ENCODE data around the gene PTGES3.
"Not testable (repeated sequence)": the region's sequence is repeated elsewhere in the genome, so short reads cannot be mapped to it uniquely, and the experiment has no call there.

PTGES3 gene

GRCh38 chr12:56688129-56688845, at the start of gene PTGES3:
PTGES3 (minus strand) TSS chr12:56688284; CDS start chr12:56687999, 285 bp downstream.
- peak; percentile 99 for DNase-seq

- DNase-seq, result no peak
Observed at GRCh38 chr12:56728139-56728861, 40.2 kb upstream of the PTGES3 start.

- DNase-seq, result not testable (repeated sequence)
Observed at GRCh38 chr12:56726196-56726675, 38.2 kb upstream of the PTGES3 start.

- DNase-seq, result no peak
Observed at GRCh38 chr12:56725723-56726102, 37.6 kb upstream of the PTGES3 start.

GRCh38 chr12:56724972-56725722, 37.1 kb upstream of the PTGES3 start, which contains the start of gene NACA:
NACA (minus strand) TSS chr12:56725299; CDS start chr12:56724521, 778 bp downstream.
- peak; percentile 98 for DNase-seq

GRCh38 chr12:56724701-56724971, 36.6 kb upstream of the PTGES3 start:
- DNase-seq, result no peak

GRCh38 chr12:56723889-56724700, 36.0 kb upstream of the PTGES3 start:
- no peak for DNase-seq

- DNase-seq, result no peak
Observed at GRCh38 chr12:56723352-56723751, 35.3 kb upstream of the PTGES3 start.

GRCh38 chr12:56722832-56723231, 34.7 kb upstream of the PTGES3 start:
- no peak for DNase-seq

- no peak for DNase-seq
Observed at GRCh38 chr12:56721721-56722120, 33.6 kb upstream of the PTGES3 start.

GRCh38 chr12:56721216-56721615, 33.1 kb upstream of the PTGES3 start:
- no peak for DNase-seq

- no peak for DNase-seq
Observed at GRCh38 chr12:56720731-56721151, 32.7 kb upstream of the PTGES3 start.

- no peak for DNase-seq
Observed at GRCh38 chr12:56719056-56719455, 31.0 kb upstream of the PTGES3 start.

- no peak for DNase-seq
Observed at GRCh38 chr12:56718636-56719035, 30.6 kb upstream of the PTGES3 start.

- no peak for DNase-seq
Observed at GRCh38 chr12:56718149-56718548, 30.1 kb upstream of the PTGES3 start.

- no peak for DNase-seq
Observed at GRCh38 chr12:56716933-56717880, 29.1 kb upstream of the PTGES3 start.

GRCh38 chr12:56716458-56716857, 28.4 kb upstream of the PTGES3 start:
- DNase-seq, result no peak

GRCh38 chr12:56715798-56716197, 27.7 kb upstream of the PTGES3 start:
- no peak for DNase-seq

- DNase-seq, result no peak
Observed at GRCh38 chr12:56714431-56714929, 26.4 kb upstream of the PTGES3 start.

- no peak for DNase-seq
Observed at GRCh38 chr12:56713345-56713744, 25.3 kb upstream of the PTGES3 start.

- DNase-seq, result no peak
Observed at GRCh38 chr12:56709759-56710376, 21.8 kb upstream of the PTGES3 start.
